ENCODE data around the gene NR1H3.
"Not testable (repeated sequence)": the region's sequence is repeated elsewhere in the genome, so short reads cannot be mapped to it uniquely, and the experiment has no call there.

The NR1H3 gene

GRCh38 chr11:47314992-47315391 is 57.2 kb downstream of the NR1H3 start:
- H2BK15ac ChIP-seq (ENCODE audit: low read depth, poor library complexity, severe bottlenecking): no peak overlapping the region

GRCh38 chr11:47316501-47316900 is 58.7 kb downstream of the NR1H3 start:
- not testable (repeated sequence) for H3K9me3 ChIP-seq (ENCODE audit: control insufficient read depth, low read length); H3K18ac ChIP-seq (ENCODE audit: low read depth in 1 of 2, low read length in 2 of 2); H3K4me2 ChIP-seq (ENCODE audit: low read length, poor library complexity, severe bottlenecking); H3K4ac ChIP-seq (ENCODE audit: low read depth in 1 of 2, low read length in 2 of 2); H3K27me3 ChIP-seq (ENCODE audit: control insufficient read depth in 1 of 2, insufficient read depth in 1 of 2, low read length in 2 of 2); DNase-seq; H2AK5ac ChIP-seq (ENCODE audit: low read length, severe bottlenecking); H4K91ac ChIP-seq (ENCODE audit: low read length); H3K9ac ChIP-seq (ENCODE audit: low read length); H3K4me1 ChIP-seq (ENCODE audit: control insufficient read depth, insufficient read depth, low read depth, low read length); H3K79me1 ChIP-seq (replicated peaks; ENCODE audit: low read length, poor library complexity, severe bottlenecking); H3K27ac ChIP-seq (ENCODE audit: low read length, poor library complexity, severe bottlenecking); H2BK12ac ChIP-seq (ENCODE audit: low read length in 2 of 2); H2BK15ac ChIP-seq (ENCODE audit: low read depth, poor library complexity, severe bottlenecking); H4K8ac ChIP-seq (ENCODE audit: low read length); H3K14ac ChIP-seq (ENCODE audit: low read length in 2 of 2); H2BK5ac ChIP-seq (ENCODE audit: low read depth, low read length, poor library complexity, severe bottlenecking); H2AFZ ChIP-seq (ENCODE audit: low read depth, low read length); H2BK120ac ChIP-seq (ENCODE audit: low read depth, low read length); H3K4me3 ChIP-seq (ENCODE audit: insufficient read depth in 1 of 2, low read depth in 1 of 2, low read length in 2 of 2); H3K23ac ChIP-seq (ENCODE audit: low read length in 2 of 2)
- H3K36me3 ChIP-seq (ENCODE audit: control insufficient read depth in 1 of 2, insufficient read depth in 2 of 2, low read depth in 1 of 2, low read length in 2 of 2): peaks cover 29 to 39% of the 10 kb centered on the region in 2 experiments
- WGBS: 100% methylated on average over 8 of the region's 8 CpGs

More at GRCh38 chr11:47314992-47315391, 57.2 kb downstream of the NR1H3 start:
- Histone ChIP-seq H3K18ac (ENCODE audit: low read depth in 1 of 2, low read length in 2 of 2) (no peak overlapping the region), H3K9me3 (ENCODE audit: control insufficient read depth, low read length) (no peaks in the 10 kb centered on the region), H3K4ac (ENCODE audit: low read depth in 1 of 2, low read length in 2 of 2) (no peak overlapping the region), H3K4me1 (ENCODE audit: control insufficient read depth, insufficient read depth, low read depth, low read length) (no peaks in the 10 kb centered on the region), H4K8ac (ENCODE audit: low read length) (no peak overlapping the region), H3K4me2 (ENCODE audit: low read length, poor library complexity, severe bottlenecking) (no peak overlapping the region), H2BK120ac (ENCODE audit: low read depth, low read length) (no peak overlapping the region), H3K36me3 (ENCODE audit: control insufficient read depth in 1 of 2, insufficient read depth in 2 of 2, low read depth in 1 of 2, low read length in 2 of 2) (peaks cover 32 to 47% of the 10 kb centered on the region in 2 experiments), H3K23ac (ENCODE audit: low read length in 2 of 2) (no peak overlapping the region), H3K27ac (ENCODE audit: low read length, poor library complexity, severe bottlenecking) (no peak overlapping the region), H3K9ac (ENCODE audit: low read length) (peak overlapping the region; percentile 38), H3K4me3 (ENCODE audit: insufficient read depth in 1 of 2, low read depth in 1 of 2, low read length in 2 of 2) (no peak overlapping the region), H3K14ac (ENCODE audit: low read length in 2 of 2) (no peak overlapping the region), H2AFZ (ENCODE audit: low read depth, low read length) (no peak overlapping the region), H3K79me1 (replicated peaks; ENCODE audit: low read length, poor library complexity, severe bottlenecking) (peaks cover 2% of the 10 kb centered on the region), H2BK5ac (ENCODE audit: low read depth, low read length, poor library complexity, severe bottlenecking) (no peak overlapping the region), H2AK5ac (ENCODE audit: low read length, severe bottlenecking) (no peak overlapping the region), H2BK12ac (ENCODE audit: low read length in 2 of 2) (no peak overlapping the region), H4K91ac (ENCODE audit: low read length) (no peak overlapping the region), H3K27me3 (ENCODE audit: control insufficient read depth in 1 of 2, insufficient read depth in 1 of 2, low read length in 2 of 2) (no peaks in the 10 kb centered on the region)
- DNase-seq: no peak
- WGBS: 96% methylated on average over 5 of the region's 5 CpGs

- no peak overlapping the region for H3K4me2 ChIP-seq (ENCODE audit: low read length, poor library complexity, severe bottlenecking)
- H3K4me3 ChIP-seq (ENCODE audit: insufficient read depth in 1 of 2, low read depth in 1 of 2, low read length in 2 of 2): no peak overlapping the region
- H4K8ac ChIP-seq (ENCODE audit: low read length): no peak overlapping the region
- H4K91ac ChIP-seq (ENCODE audit: low read length): no peak overlapping the region
- no peak overlapping the region for H3K9ac ChIP-seq (ENCODE audit: low read length)
- H3K36me3 ChIP-seq (ENCODE audit: control insufficient read depth in 1 of 2, insufficient read depth in 2 of 2, low read depth in 1 of 2, low read length in 2 of 2): peaks cover 24 to 38% of the 10 kb centered on the region in 2 experiments
- no peak overlapping the region for H2BK15ac ChIP-seq (ENCODE audit: low read depth, poor library complexity, severe bottlenecking)
- no peak overlapping the region for H3K27ac ChIP-seq (ENCODE audit: low read length, poor library complexity, severe bottlenecking)
- no peak overlapping the region for H2AK5ac ChIP-seq (ENCODE audit: low read length, severe bottlenecking)
- H2BK12ac ChIP-seq (ENCODE audit: low read length in 2 of 2): no peak overlapping the region
- WGBS: 98% methylated on average over 5 of the region's 5 CpGs
- H3K27me3 ChIP-seq (ENCODE audit: control insufficient read depth in 1 of 2, insufficient read depth in 1 of 2, low read length in 2 of 2): no peaks in the 10 kb centered on the region
- no peak overlapping the region for H2AFZ ChIP-seq (ENCODE audit: low read depth, low read length)
- H2BK5ac ChIP-seq (ENCODE audit: low read depth, low read length, poor library complexity, severe bottlenecking): no peak overlapping the region
- DNase-seq: no peak
- H3K18ac ChIP-seq (ENCODE audit: low read depth in 1 of 2, low read length in 2 of 2): no peak overlapping the region
- H3K9me3 ChIP-seq (ENCODE audit: control insufficient read depth, low read length): no peaks in the 10 kb centered on the region
- no peak overlapping the region for H3K4ac ChIP-seq (ENCODE audit: low read depth in 1 of 2, low read length in 2 of 2)
- H3K4me1 ChIP-seq (ENCODE audit: control insufficient read depth, insufficient read depth, low read depth, low read length): no peaks in the 10 kb centered on the region
- H3K23ac ChIP-seq (ENCODE audit: low read length in 2 of 2): no peak overlapping the region
- H3K14ac ChIP-seq (ENCODE audit: low read length in 2 of 2): no peak overlapping the region
- H3K79me1 ChIP-seq (replicated peaks; ENCODE audit: low read length, poor library complexity, severe bottlenecking): peaks cover 2% of the 10 kb centered on the region
- no peak overlapping the region for H2BK120ac ChIP-seq (ENCODE audit: low read depth, low read length)
Measured at GRCh38 chr11:47317064-47317828, 59.5 kb downstream of the NR1H3 start.

- Histone ChIP-seq H3K4me3 (ENCODE audit: insufficient read depth in 1 of 2, low read depth in 1 of 2, low read length in 2 of 2) (no peak overlapping the region), H3K23ac (ENCODE audit: low read length in 2 of 2) (no peak overlapping the region), H3K4me2 (ENCODE audit: low read length, poor library complexity, severe bottlenecking) (no peak overlapping the region), H4K8ac (ENCODE audit: low read length) (no peak overlapping the region), H2BK12ac (ENCODE audit: low read length in 2 of 2) (no peak overlapping the region), H3K27me3 (ENCODE audit: control insufficient read depth in 1 of 2, insufficient read depth in 1 of 2, low read length in 2 of 2) (no peaks in the 10 kb centered on the region), H3K9ac (ENCODE audit: low read length) (no peak overlapping the region), H3K18ac (ENCODE audit: low read depth in 1 of 2, low read length in 2 of 2) (no peak overlapping the region), H3K79me1 (replicated peaks; ENCODE audit: low read length, poor library complexity, severe bottlenecking) (peaks cover 2% of the 10 kb centered on the region), H3K27ac (ENCODE audit: low read length, poor library complexity, severe bottlenecking) (no peak overlapping the region), H2BK5ac (ENCODE audit: low read depth, low read length, poor library complexity, severe bottlenecking) (no peak overlapping the region), H3K4me1 (ENCODE audit: control insufficient read depth, insufficient read depth, low read depth, low read length) (no peaks in the 10 kb centered on the region), H2BK15ac (ENCODE audit: low read depth, poor library complexity, severe bottlenecking) (no peak overlapping the region), H3K4ac (ENCODE audit: low read depth in 1 of 2, low read length in 2 of 2) (no peak overlapping the region), H3K36me3 (ENCODE audit: control insufficient read depth in 1 of 2, insufficient read depth in 2 of 2, low read depth in 1 of 2, low read length in 2 of 2) (peaks cover 28 to 35% of the 10 kb centered on the region in 2 experiments), H4K91ac (ENCODE audit: low read length) (no peak overlapping the region), H2AK5ac (ENCODE audit: low read length, severe bottlenecking) (no peak overlapping the region), H2AFZ (ENCODE audit: low read depth, low read length) (no peak overlapping the region), H3K9me3 (ENCODE audit: control insufficient read depth, low read length) (no peaks in the 10 kb centered on the region), H2BK120ac (ENCODE audit: low read depth, low read length) (no peak overlapping the region), H3K14ac (ENCODE audit: low read length in 2 of 2) (no peak overlapping the region)
- no peak for DNase-seq
- WGBS: 100% methylated on average over 1 of the region's 2 CpGs
Measured at GRCh38 chr11:47318166-47318565, 60.4 kb downstream of the NR1H3 start.

Measured in mesenchymal stem cell (in vitro differentiated cells and primary cell).